Sigmoid colon (tissue), 7 donors: Measurements from ENCODE around the gene OPRD1. TPM values are rescaled to one million over a fixed set of nuclear protein-coding genes. Genes with fewer than 3 reads are reported as not detected.
"Not testable (repeated sequence)": the region's sequence is repeated elsewhere in the genome, so short reads cannot be mapped to it uniquely, and the experiment has no call there.

Experiments
- DNase-seq: peaks from one replicate; pipeline ENCODE4 v3.0.0-alpha.2; 2019
- H3K27ac ChIP-seq, 4 donors: fragments of 200-600 bp; sonication (generic); one replicate each; pipeline ENCODE4 v1.5.1; 2016 to 2019; ENCODE audit warnings: mild to moderate bottlenecking in 1 of 4
- H3K27me3 ChIP-seq, 3 donors: fragments of 200-600 bp; sonication (generic); one replicate each; pipeline ENCODE4 v1.5.1; 2019; ENCODE audit warnings: mild to moderate bottlenecking in 1 of 3
- H3K36me3 ChIP-seq, 4 donors: fragments of 200-600 bp; sonication (generic); one replicate each; pipeline ENCODE4 v1.5.1; 2016 to 2019
- H3K4me1 ChIP-seq, 4 donors: fragments of 200-600 bp; sonication (generic); one replicate each; pipeline ENCODE4 v1.5.1; 2017 to 2019
- H3K4me3 ChIP-seq, 4 donors: fragments of 200-600 bp; sonication (generic); one replicate each; pipeline ENCODE4 v1.5.1; 2017 to 2019; ENCODE audit warnings: mild to moderate bottlenecking in 2 of 4, moderate library complexity in 1 of 4
- H3K9me3 ChIP-seq, 4 donors: fragments of 200-600 bp in 3 of 4; sonication (generic) in 3 of 4; one replicate each; pipeline versions ENCODE4 v1.5.1 to v1.6.1; 2013 to 2019
- EP300 ChIP-seq, 4 donors: sonication (generic); formaldehyde crosslinking; IDR thresholded peaks; one replicate each; pipeline ENCODE4 v1.6.1; 2017; ENCODE audit warnings: antibody characterized with exemption in 4 of 4
- POLR2A ChIP-seq, 2 donors: fragments of 450-650 bp; IDR thresholded peaks; one replicate each; pipeline ENCODE4 v1.6.1; 2016; ENCODE audit warnings: antibody characterized with exemption in 2 of 2, mild to moderate bottlenecking in 2 of 2, moderate library complexity in 2 of 2
- POLR2AphosphoS5 ChIP-seq, 4 donors: sonication (generic); formaldehyde crosslinking; IDR thresholded peaks; one replicate each; pipeline ENCODE4 v1.6.1; 2017; ENCODE audit warnings: antibody characterized with exemption in 4 of 4
- whole genome bisulfite sequencing, 2 donors: extraction: QIAGEN DNeasy Blood & Tissue Kit; methylation state at CpG; one replicate each; pipeline ENCODE4 v1.1.7; 2013; 5-methylcytosine and 5-hydroxymethylcytosine counted together
- intact Hi-C: fragments of 100-400 bp; cut with DNase I; formaldehyde crosslinking; loops from one replicate; pipeline ENCODE4 v1.15.1; 2023
- polyA plus RNA-seq, 3 donors: library from polyadenylated mRNA; stranded (reverse); fragments of 200-250 nt; gene quantifications; one replicate each; pipeline ENCODE4 v1.2.3, GENCODE V29; 2013
- total RNA-seq, 4 donors: library from RNA; depleted of rRNA; stranded (reverse); fragments of >200 nt; gene quantifications; one replicate each; pipeline ENCODE4 v1.1.0, GENCODE V29; 2016
- TF ChIP-seq, protein P1 (sequence below), 4 experiments: fragments of 450-650 bp in 3 of 4; fragments of 200-600 bp in 1 of 4; IDR thresholded peaks; one replicate each; pipeline ENCODE4 v1.5.1; 2016 to 2019; ENCODE audit warnings: antibody characterized with exemption in 4 of 4, mild to moderate bottlenecking in 3 of 4, moderate library complexity in 2 of 4
- donor health status: healthy with polysubstance abuse.
- donor health status: Bipolar disorder and iron deficiency.
- donor health status: healthy.

Gene OPRD1
- total and polyA plus RNA-seq, 7 donors: under 0.01 to 1.8 (median 0.42) TPM; not detected in 1

DNA sequence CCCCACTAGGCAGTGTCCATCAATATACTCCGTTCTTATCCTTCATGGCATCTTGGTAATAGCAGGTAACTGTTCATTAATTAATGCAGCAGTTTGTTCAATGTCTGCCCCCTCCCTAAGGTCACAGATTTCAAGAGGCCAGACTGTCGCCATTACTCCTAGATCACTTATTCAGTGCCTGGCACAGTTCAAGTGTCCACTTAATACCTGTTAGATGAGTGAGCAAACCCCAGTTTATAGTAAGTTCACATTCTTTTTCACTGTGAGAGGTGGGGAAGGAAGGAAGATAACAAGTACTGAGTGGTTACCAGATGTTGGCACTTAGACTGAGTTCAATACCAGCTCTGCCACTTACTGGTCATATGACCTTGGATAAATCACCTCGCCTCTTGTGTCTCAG, 36.4 kb downstream of the OPRD1 start:
- Histone ChIP-seq H3K4me1 (no peaks in the 10 kb centered on the region), H3K27me3 (no peaks in the 10 kb centered on the region), H3K9me3 (no peaks in the 10 kb centered on the region), H3K36me3 (no peaks in the 10 kb centered on the region), H3K4me3 (no peak overlapping the region), H3K27ac (no peak overlapping the region)
- 92 to 93% methylated on average over 3 of the region's 3 CpGs for WGBS, 2 donors
- TF ChIP-seq POLR2AphosphoS5 (IDR thresholded peaks at IDR 0.05) (no peak), EP300 (IDR thresholded peaks at IDR 0.05) (no peak), POLR2A (IDR thresholded peaks at IDR 0.05) (no peak)
- TF ChIP-seq, protein P1, sequence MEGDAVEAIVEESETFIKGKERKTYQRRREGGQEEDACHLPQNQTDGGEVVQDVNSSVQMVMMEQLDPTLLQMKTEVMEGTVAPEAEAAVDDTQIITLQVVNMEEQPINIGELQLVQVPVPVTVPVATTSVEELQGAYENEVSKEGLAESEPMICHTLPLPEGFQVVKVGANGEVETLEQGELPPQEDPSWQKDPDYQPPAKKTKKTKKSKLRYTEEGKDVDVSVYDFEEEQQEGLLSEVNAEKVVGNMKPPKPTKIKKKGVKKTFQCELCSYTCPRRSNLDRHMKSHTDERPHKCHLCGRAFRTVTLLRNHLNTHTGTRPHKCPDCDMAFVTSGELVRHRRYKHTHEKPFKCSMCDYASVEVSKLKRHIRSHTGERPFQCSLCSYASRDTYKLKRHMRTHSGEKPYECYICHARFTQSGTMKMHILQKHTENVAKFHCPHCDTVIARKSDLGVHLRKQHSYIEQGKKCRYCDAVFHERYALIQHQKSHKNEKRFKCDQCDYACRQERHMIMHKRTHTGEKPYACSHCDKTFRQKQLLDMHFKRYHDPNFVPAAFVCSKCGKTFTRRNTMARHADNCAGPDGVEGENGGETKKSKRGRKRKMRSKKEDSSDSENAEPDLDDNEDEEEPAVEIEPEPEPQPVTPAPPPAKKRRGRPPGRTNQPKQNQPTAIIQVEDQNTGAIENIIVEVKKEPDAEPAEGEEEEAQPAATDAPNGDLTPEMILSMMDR (IDR thresholded peaks at IDR 0.05): no peak
- no peak for DNase-seq
- intact Hi-C loops: no loop called here

DNA sequence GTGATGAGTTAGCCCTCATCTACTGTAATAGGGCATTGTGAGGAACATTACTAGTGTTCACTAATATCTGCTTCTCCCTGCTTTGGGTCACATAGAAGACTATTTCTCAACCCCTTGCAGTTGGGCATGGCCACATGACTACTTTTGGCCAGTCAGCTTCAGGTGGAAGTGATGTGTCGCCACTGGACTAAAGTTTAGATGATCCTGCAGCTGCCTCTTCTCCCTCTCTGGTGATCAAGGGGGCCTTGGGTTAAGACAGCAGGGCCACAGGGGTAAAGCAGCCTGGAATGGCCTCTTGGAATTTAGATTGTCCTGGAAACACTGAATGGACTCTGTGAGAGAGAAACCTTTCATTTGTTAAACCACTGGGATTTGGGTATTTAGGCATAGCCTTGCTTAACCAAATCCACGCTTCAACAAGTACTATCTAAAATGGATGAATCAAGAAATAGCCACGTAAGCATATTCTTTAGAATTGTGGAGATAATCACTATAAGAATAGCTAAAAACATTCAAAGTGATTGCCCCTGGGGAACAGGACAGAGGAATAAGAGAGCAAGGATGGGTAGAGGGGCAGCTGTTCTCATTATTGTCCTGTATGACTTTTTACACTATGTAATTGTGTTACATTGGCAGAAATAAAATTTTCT, 41.2 kb downstream of the OPRD1 start:
- intact Hi-C loops: no loop called here
- TF ChIP-seq, protein P1 (IDR thresholded peaks at IDR 0.05): no peak
- TF ChIP-seq POLR2AphosphoS5 (IDR thresholded peaks at IDR 0.05) (no peak), POLR2A (IDR thresholded peaks at IDR 0.05) (no peak), EP300 (IDR thresholded peaks at IDR 0.05) (no peak)
- Histone ChIP-seq H3K27me3 (no peaks in the 10 kb centered on the region), H3K4me3 (no peak overlapping the region), H3K27ac (no peak overlapping the region), H3K9me3 (no peaks in the 10 kb centered on the region), H3K36me3 (no peaks in the 10 kb centered on the region), H3K4me1 (no peaks in the 10 kb centered on the region)
- WGBS, 2 donors: 87 to 88% methylated on average over 3 of the region's 3 CpGs
- no peak for DNase-seq

DNA sequence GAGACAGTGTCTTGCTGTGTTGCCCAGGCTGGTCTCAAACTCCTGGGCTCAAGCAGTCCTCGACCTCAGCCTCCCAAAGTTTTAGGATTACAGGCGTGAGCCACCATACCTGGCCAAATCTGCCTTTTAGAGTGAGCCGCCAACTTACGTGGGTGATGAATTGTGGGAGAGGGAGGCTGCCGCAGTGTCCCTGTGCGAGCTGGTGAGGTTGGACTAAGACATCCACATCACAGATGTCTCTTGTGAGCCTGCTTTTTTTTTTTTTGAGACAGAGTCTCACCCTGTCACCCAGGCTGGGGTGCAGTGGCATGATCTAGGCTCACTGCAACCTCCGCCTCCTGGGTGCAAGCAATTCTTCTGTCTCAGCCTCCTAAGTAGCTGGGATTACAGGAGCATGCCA, 42.4 kb downstream of the OPRD1 start:
- H3K36me3 ChIP-seq, intact Hi-C loops, H3K4me3 ChIP-seq, H3K27ac ChIP-seq, H3K4me1 ChIP-seq, DNase-seq, H3K9me3 ChIP-seq, H3K27me3 ChIP-seq: not testable (repeated sequence)
- 86 to 89% methylated on average over 7 of the region's 7 CpGs for whole genome bisulfite sequencing, 2 donors

DNA sequence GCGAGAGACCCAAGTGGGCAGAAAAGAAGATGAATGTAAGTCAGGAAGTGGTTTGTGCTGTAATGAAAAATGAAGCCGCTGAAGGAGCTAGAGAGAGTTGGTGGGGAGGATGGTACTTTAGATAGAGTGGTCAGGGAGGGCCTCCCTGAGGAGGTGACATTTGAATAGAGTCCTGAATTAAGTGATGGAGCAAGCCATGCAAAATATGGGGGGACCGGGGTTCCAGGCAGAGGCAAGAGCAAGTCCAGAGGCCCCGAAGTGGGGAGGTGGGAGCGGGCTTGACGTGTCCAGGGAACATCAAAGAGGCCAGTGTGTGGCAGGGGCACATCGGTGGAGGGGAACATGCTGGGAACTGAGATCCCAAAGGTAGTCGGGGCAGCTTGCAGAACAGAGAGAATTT, 43.1 kb downstream of the OPRD1 start:
- TF ChIP-seq EP300 (IDR thresholded peaks at IDR 0.05) (no peak), POLR2AphosphoS5 (IDR thresholded peaks at IDR 0.05) (no peak)
- Histone ChIP-seq H3K4me3 (no peak overlapping the region), H3K9me3 (no peaks in the 10 kb centered on the region), H3K36me3 (no peaks in the 10 kb centered on the region), H3K27ac (no peak overlapping the region), H3K4me1 (no peaks in the 10 kb centered on the region), H3K27me3 (no peaks in the 10 kb centered on the region)
- intact Hi-C loops: no loop called here
- no peak for DNase-seq
- WGBS, 2 donors: 68 to 74% methylated on average over 8 of the region's 8 CpGs

DNA sequence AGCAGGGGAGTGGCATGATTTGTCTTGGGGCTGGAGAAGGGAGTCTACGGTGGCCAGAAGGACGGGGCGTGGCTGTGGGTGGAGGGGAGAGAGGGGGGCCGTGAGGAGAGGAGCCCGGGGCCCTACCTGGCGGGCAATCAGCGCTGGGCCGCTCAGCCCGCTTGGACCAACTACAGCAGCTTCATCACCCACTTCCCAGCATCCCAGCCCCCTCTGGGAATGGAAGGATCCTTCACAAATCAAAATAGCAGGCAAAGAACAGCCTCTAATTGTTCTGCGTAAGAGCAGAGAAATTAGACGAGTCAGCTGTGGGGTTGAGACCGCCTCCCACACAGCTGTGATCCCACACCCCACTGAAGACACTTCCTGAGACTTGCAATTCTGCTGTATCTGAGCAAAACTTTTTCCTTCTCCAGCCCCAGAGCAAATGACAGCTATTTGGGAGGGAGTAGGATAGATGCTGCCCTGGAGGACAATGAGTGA, 43.5 kb downstream of the OPRD1 start:
- intact Hi-C loops: no loop called here
- Histone ChIP-seq H3K27ac (no peak overlapping the region), H3K4me3 (no peak overlapping the region), H3K4me1 (no peaks in the 10 kb centered on the region), H3K27me3 (no peaks in the 10 kb centered on the region), H3K9me3 (no peaks in the 10 kb centered on the region), H3K36me3 (no peaks in the 10 kb centered on the region)
- 21 to 33% methylated on average over 12 of the region's 12 CpGs for WGBS, 2 donors
- DNase-seq: no peak
- TF ChIP-seq POLR2A (IDR thresholded peaks at IDR 0.05) (no peak), EP300 (IDR thresholded peaks at IDR 0.05) (no peak), POLR2AphosphoS5 (IDR thresholded peaks at IDR 0.05) (no peak)
- TF ChIP-seq, protein P1 (IDR thresholded peaks at IDR 0.05): no peak

DNA sequence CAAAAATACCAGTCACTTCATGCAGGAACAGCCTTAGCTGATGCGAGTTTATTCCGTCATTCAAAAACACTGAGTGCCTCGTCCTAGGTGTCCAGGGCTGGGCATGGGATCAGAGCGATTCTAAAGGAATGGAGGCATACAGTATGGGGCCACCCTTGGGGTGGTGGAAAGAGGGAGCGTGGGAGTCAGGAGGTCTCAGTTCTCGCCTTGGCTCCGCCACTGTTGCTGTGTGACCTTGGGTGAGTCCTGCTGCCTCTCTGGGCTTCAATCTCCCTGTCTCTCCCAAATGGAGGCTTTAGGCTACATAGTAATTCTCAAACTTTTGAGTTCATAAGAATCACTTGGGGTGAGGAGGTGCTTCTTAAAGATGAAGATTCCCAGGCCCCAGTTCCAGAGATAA, 44.0 kb downstream of the OPRD1 start:
- H3K4me3 ChIP-seq: no peak overlapping the region
- TF ChIP-seq, protein P1 (IDR thresholded peaks at IDR 0.05): no peak
- no peak for TF ChIP-seq EP300 (IDR thresholded peaks at IDR 0.05)
- H3K27ac ChIP-seq: no peak overlapping the region
- H3K36me3 ChIP-seq: no peaks in the 10 kb centered on the region
- H3K9me3 ChIP-seq: no peaks in the 10 kb centered on the region
- no peaks in the 10 kb centered on the region for H3K27me3 ChIP-seq
- no peaks in the 10 kb centered on the region for H3K4me1 ChIP-seq
- intact Hi-C loops: no loop called here
- DNase-seq: no peak
- 83 to 87% methylated on average over 7 of the region's 7 CpGs for WGBS, 2 donors
